ENCODE results near the gene ACYP2. TPM values are rescaled to one million over a fixed set of nuclear protein-coding genes. Genes with fewer than 3 reads are reported as not detected.
"Not testable (repeated sequence)": the region's sequence is repeated elsewhere in the genome, so short reads cannot be mapped to it uniquely, and the experiment has no call there.

Gene ACYP2
- total RNA-seq, 1 donor from 2014 or later, result 9.0 TPM

DNA sequence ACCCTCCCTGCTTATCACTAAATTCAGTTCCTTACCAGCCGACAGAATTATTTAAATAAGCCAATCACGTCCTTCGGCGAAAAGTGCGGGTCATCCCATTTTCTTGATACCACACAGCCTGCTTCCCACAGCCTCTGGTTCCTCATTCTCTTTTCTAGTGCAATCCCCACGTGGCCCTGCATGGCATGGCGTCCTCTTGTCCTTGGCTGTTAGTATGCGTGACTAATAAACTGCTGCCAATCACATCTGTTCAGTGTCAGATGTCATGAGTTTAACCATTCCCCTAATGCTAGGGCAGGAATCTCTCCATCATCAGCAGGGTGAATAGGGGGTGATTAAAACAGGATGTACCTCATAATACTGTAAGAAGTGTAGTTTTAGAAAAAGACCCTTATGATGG is 203.4 kb downstream of the ACYP2 start:
- DNase-seq (ENCODE audit: low read depth) (no peak), FAIRE-seq (no peak)
- Histone ChIP-seq H3K36me3 (ENCODE audit: control insufficient read depth, insufficient read depth, low read length) (no peaks in the 10 kb centered on the region), H3K27me3 (ENCODE audit: control insufficient read depth, insufficient read depth, low read length) (no peaks in the 10 kb centered on the region), H3K4me3 (ENCODE audit: low read depth, low read length) (no peak overlapping the region)
- no peak for TF ChIP-seq CTCF (IDR thresholded peaks at IDR 0.05; ENCODE audit: insufficient read depth, low read length, severe bottlenecking)

GRCh38 chr2:54321047-54321446 is 205.6 kb downstream of the ACYP2 start:
- FAIRE-seq (peak; percentile 58), DNase-seq (ENCODE audit: low read depth) (peak; percentile 10)
- TF ChIP-seq CTCF (IDR thresholded peaks at IDR 0.05; ENCODE audit: insufficient read depth, low read length, severe bottlenecking), result no peak
- Histone ChIP-seq H3K27me3 (ENCODE audit: control insufficient read depth, insufficient read depth, low read length) (no peaks in the 10 kb centered on the region), H3K36me3 (ENCODE audit: control insufficient read depth, insufficient read depth, low read length) (no peaks in the 10 kb centered on the region), H3K4me3 (ENCODE audit: low read depth, low read length) (no peak overlapping the region)

DNA sequence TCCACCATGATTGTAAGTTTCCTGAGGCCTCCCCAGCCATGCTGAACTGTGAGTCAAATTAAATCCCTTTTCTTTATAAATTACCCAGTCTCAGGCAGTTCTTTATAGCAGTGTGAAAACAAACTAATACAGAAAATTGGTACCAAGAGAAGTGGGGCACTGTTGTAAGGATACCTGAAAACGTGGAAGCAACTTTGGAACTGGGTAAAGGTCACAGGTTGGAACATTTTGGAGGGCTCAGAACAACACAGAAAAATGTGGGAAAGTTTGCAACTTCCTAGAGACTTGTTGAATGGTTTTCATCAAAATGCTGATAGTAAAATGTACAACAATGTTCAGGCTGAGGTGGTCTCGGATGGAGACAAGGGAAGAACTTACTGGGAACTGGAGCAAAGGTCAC is 209.1 kb downstream of the ACYP2 start:
- not testable (repeated sequence) for DNase-seq (ENCODE audit: low read depth); H3K27me3 ChIP-seq (ENCODE audit: control insufficient read depth, insufficient read depth, low read length); H3K36me3 ChIP-seq (ENCODE audit: control insufficient read depth, insufficient read depth, low read length); FAIRE-seq; H3K4me3 ChIP-seq (ENCODE audit: low read depth, low read length)

DNA sequence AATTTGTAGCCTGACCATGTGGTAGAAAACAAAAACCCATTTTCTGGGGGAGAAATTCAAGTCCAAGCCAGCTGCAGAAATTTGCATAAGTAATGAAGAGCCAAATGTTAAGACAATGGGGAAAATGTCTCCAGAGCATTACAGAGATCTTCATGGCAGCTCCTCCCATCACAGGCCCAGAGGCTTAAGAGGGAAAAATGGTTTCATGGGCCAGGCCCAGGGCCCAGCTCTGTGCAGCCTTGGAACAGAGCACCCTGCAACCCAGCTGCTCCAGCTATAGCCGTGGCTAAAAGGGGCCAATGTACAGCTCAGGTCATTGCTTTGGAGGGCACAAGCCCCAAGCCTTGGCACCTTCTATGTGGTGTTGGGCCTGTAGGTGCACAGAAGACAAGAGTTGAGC is 209.7 kb downstream of the ACYP2 start:
- H3K4me3 ChIP-seq (ENCODE audit: low read depth, low read length), result no peak overlapping the region
- FAIRE-seq (no peak), DNase-seq (ENCODE audit: low read depth) (no peak)
- H3K36me3 ChIP-seq (ENCODE audit: control insufficient read depth, insufficient read depth, low read length), result no peaks in the 10 kb centered on the region
- no peaks in the 10 kb centered on the region for H3K27me3 ChIP-seq (ENCODE audit: control insufficient read depth, insufficient read depth, low read length)
- no peak for TF ChIP-seq CTCF (IDR thresholded peaks at IDR 0.05; ENCODE audit: insufficient read depth, low read length, severe bottlenecking)

DNA sequence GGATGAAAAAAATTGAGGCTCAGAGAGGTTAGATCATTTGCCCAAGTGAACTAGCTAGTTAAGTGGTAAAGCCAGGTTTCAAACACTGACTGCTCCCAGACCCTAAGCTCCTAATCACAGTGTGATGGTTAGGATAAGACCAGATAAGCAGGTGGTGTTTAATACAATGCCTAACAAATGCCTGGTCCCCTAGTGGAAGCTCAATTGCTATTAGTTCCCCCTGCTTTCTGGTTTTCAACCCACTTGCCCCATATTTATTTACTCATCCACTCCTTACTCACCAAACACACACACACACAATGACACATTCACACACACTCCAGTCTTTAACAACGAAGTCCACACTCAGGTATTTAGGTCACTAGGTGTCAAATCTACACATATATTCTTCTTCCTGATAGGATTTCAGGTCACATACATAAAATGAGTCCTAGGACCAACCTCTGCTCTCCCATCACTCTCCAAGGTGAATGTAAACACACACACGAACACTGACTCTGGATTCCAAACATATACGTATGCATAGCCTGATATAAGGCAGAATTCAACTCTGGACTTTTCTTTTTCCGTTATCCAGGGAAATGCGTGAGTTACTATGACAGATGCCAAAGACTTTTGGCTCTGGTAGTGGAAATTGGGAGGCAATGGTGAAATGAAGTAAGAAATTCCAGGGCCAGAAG is 214.2 kb downstream of the ACYP2 start:
- Histone ChIP-seq H3K27me3 (ENCODE audit: control insufficient read depth, insufficient read depth, low read length) (no peaks in the 10 kb centered on the region), H3K4me3 (ENCODE audit: low read depth, low read length) (peak overlapping the region; percentile 61), H3K36me3 (ENCODE audit: control insufficient read depth, insufficient read depth, low read length) (no peaks in the 10 kb centered on the region)
- DNase-seq (ENCODE audit: low read depth) (peak; percentile 71), FAIRE-seq (no peak)
- TF ChIP-seq CTCF (IDR thresholded peaks at IDR 0.05; ENCODE audit: insufficient read depth, low read length, severe bottlenecking), result peak; percentile 15

DNA sequence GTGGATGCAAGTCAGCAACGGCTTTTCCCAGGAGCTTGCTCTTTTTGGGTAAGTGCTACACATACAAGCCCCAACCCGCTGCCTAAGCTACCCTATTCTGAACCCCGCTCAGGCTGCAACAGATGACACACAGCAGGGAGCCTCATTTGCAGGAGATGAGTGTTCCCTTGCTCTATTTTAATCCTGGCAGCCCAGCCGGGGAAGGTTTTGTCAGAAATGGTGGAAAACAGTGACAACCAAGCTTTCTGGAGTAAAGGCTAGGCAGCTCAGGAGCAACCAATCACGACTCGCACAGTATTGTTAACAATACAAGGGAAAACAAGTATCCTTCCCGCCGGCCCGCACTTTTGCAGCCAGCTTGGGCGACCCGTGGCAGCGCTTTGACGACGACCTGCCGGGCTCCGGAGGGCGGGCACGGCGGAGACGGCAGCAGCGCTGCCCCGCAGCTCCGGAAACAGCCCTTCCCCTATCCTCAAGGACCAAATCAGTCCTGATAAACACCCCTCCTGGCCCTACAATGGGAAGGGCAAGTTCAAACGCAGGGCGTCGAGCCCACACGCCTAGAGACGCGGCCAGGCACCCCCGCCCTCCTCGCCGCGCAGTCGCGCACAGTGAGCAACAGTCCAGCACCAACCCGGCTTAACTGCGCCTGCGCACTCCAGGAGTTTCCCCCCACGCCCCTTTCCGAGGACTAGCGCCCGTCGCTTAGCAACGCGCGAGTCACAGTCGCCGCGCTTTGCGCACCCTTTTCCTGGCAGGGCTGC is 214.9 kb downstream of the ACYP2 start:
- Histone ChIP-seq H3K36me3 (ENCODE audit: control insufficient read depth, insufficient read depth, low read length) (no peaks in the 10 kb centered on the region), H3K27me3 (ENCODE audit: control insufficient read depth, insufficient read depth, low read length) (no peaks in the 10 kb centered on the region), H3K4me3 (ENCODE audit: low read depth, low read length) (peak overlapping the region; percentile 61)
- TF ChIP-seq CTCF (IDR thresholded peaks at IDR 0.05; ENCODE audit: insufficient read depth, low read length, severe bottlenecking), result no peak
- peak; percentile 89 for DNase-seq (ENCODE audit: low read depth)
- no peak for FAIRE-seq

Data from bronchial epithelial cell (primary cell).